ENCODE measurements around the gene UNG. TPM values are rescaled to one million over a fixed set of nuclear protein-coding genes. Genes with fewer than 3 reads are reported as not detected.

Gene UNG
- total and polyA plus RNA-seq, 9 donors: 13.5 to 34.2 (median 21.5) TPM

GRCh38 chr12:109097140-109097434 is 310 bp upstream of the UNG start:
- peaks cover 7% of the 10 kb centered on the region for H3K4me1 ChIP-seq (ENCODE audit: insufficient read depth)

GRCh38 chr12:109098183-109098604 is 797 bp downstream of the UNG start:
- peak in 4 of 5 donors; percentile 71 to 85 (median 78) for DNase-seq
- Histone ChIP-seq H3K27me3 (no peaks in the 10 kb centered on the region), H3K27ac (peak overlapping the region; percentile 2 to 84), H3K4me1 (ENCODE audit: insufficient read depth) (peaks cover 4% of the 10 kb centered on the region), H3K4me3 (peak overlapping the region; percentile 78), H3K36me3 (no peaks in the 10 kb centered on the region), H3K9me3 (no peaks in the 10 kb centered on the region)
- 0 to 1% (median 0%) methylated on average over 27 to 32 of the region's 32 CpGs for WGBS, 3 donors
- TF ChIP-seq EP300 (IDR thresholded peaks at IDR 0.05): no peak
- peak; percentile 31 for TF ChIP-seq POLR2A (IDR thresholded peaks at IDR 0.05)
- intact Hi-C loops (cut with DNase I): loop anchor here in 3 of 4 donors (5.0 to 10.0 kb wide), 5 partner anchors 243 to 536 kb away; partner anchors contain the start of genes ISCU (in 2 of the 3), SART3 (in 2 of the 3) and SSH1 (in 1 of the 3)

More at GRCh38 chr12:109097140-109097434, 310 bp upstream of the UNG start:
- Histone ChIP-seq H3K36me3 (no peaks in the 10 kb centered on the region), H3K4me3 (peak overlapping the region; percentile 32), H3K27ac (no peak overlapping the region), H3K9me3 (no peaks in the 10 kb centered on the region), H3K27me3 (no peaks in the 10 kb centered on the region)
- DNase-seq: no peak
- TF ChIP-seq EP300 (IDR thresholded peaks at IDR 0.05): no peak
- no peak for TF ChIP-seq CTCF (IDR thresholded peaks at IDR 0.05)
- TF ChIP-seq POLR2A (IDR thresholded peaks at IDR 0.05): no peak
- 17 to 27% (median 23%) methylated on average over 11 of the region's 11 CpGs for WGBS, 3 donors
- intact Hi-C loops (cut with DNase I): loop anchor here in 3 of 4 donors (5.0 to 10.0 kb wide), 5 partner anchors 242 to 535 kb away; partner anchors contain the start of genes ISCU (in 2 of the 3), SART3 (in 2 of the 3) and SSH1 (in 1 of the 3)

GRCh38 chr12:109098651-109099050 is 1.3 kb downstream of the UNG start:
- Histone ChIP-seq H3K4me3 (peak overlapping the region; percentile 78), H3K27ac (peak overlapping the region; percentile 2 to 84), H3K36me3 (no peaks in the 10 kb centered on the region), H3K9me3 (no peaks in the 10 kb centered on the region), H3K4me1 (ENCODE audit: insufficient read depth) (peaks cover 4% of the 10 kb centered on the region), H3K27me3 (no peaks in the 10 kb centered on the region)
- intact Hi-C loops (cut with DNase I): loop anchor here in 3 of 4 donors (5.0 to 10.0 kb wide), 5 partner anchors 244 to 536 kb away; partner anchors contain the start of genes ISCU (in 2 of the 3), SART3 (in 2 of the 3) and SSH1 (in 1 of the 3)
- TF ChIP-seq CTCF (IDR thresholded peaks at IDR 0.05) (no peak), EP300 (IDR thresholded peaks at IDR 0.05) (no peak), POLR2A (IDR thresholded peaks at IDR 0.05) (no peak)
- 0 to 4% (median 2%) methylated on average over 8 of the region's 8 CpGs for WGBS, 3 donors
- no peak for DNase-seq

GRCh38 chr12:109099431-109100020 is 2.1 kb downstream of the UNG start:
- TF ChIP-seq EP300 (IDR thresholded peaks at IDR 0.05) (no peak), CTCF (IDR thresholded peaks at IDR 0.05) (no peak), POLR2A (IDR thresholded peaks at IDR 0.05) (no peak)
- WGBS, 3 donors: 44 to 62% (median 52%) methylated on average over 12 of the region's 12 CpGs
- H3K9me3 ChIP-seq: no peaks in the 10 kb centered on the region
- H3K4me3 ChIP-seq: peak overlapping the region; percentile 78
- peak overlapping the region in 1 of 2 donors; percentile 84 for H3K27ac ChIP-seq
- intact Hi-C loops (cut with DNase I): loop anchor here in 3 of 4 donors (5.0 to 10.0 kb wide), 5 partner anchors 245 to 537 kb away; partner anchors contain the start of genes ISCU (in 2 of the 3), SART3 (in 2 of the 3) and SSH1 (in 1 of the 3)
- H3K27me3 ChIP-seq: no peaks in the 10 kb centered on the region
- peaks cover 4% of the 10 kb centered on the region for H3K4me1 ChIP-seq (ENCODE audit: insufficient read depth)
- no peaks in the 10 kb centered on the region for H3K36me3 ChIP-seq
- no peak for DNase-seq

- WGBS, 3 donors: 90 to 94% (median 91%) methylated on average over 4 of the region's 4 CpGs
- intact Hi-C loops (cut with DNase I): no loop called here
- H3K4me3 ChIP-seq: no peak overlapping the region
- no peak for DNase-seq
- H3K9me3 ChIP-seq: no peaks in the 10 kb centered on the region
- H3K36me3 ChIP-seq: no peaks in the 10 kb centered on the region
- H3K27me3 ChIP-seq: no peaks in the 10 kb centered on the region
- TF ChIP-seq CTCF (IDR thresholded peaks at IDR 0.05) (no peak), EP300 (IDR thresholded peaks at IDR 0.05) (no peak), POLR2A (IDR thresholded peaks at IDR 0.05) (no peak)
- no peak overlapping the region for H3K27ac ChIP-seq
- H3K4me1 ChIP-seq (ENCODE audit: insufficient read depth): peaks cover 4% of the 10 kb centered on the region
Measured at GRCh38 chr12:109100741-109101140, 3.3 kb downstream of the UNG start.

Measured in ovary (tissue), 9 donors.